HepG2 (cell line): Measurements from ENCODE around the gene PROC. TPM values are rescaled to one million over a fixed set of nuclear protein-coding genes. Genes with fewer than 3 reads are reported as not detected.

Experiments used
- CBX5 ChIP-seq: sonication (generic); formaldehyde crosslinking; IDR thresholded peaks from 2 replicates; pipeline ENCODE4 v1.4.0; 2020; ENCODE audit warnings: missing genetic modification reagents, borderline replicate concordance
- CHD4 ChIP-seq: fragments of 200-600 bp; sonication (generic); IDR thresholded peaks from 2 replicates; pipeline ENCODE4 v1.7.0; 2017; ENCODE audit warnings: mild to moderate bottlenecking, low read length, borderline replicate concordance
- FOXK1 ChIP-seq: sonication (generic); formaldehyde crosslinking; IDR thresholded peaks from 2 replicates; pipeline ENCODE4 v1.4.0; 2020; ENCODE audit warnings: low read depth, missing genetic modification reagents, borderline replicate concordance
- HNRNPK ChIP-seq: fragments of 200-400 bp; formaldehyde crosslinking; IDR thresholded peaks from 2 replicates; pipeline ENCODE4 v1.6.1; 2018; ENCODE audit warnings: low read length, low read depth, moderate library complexity, mild to moderate bottlenecking; ENCODE audit not compliant: poor library complexity, severe bottlenecking
- KDM5A ChIP-seq: fragments of 200-600 bp; sonication (generic); IDR thresholded peaks from 2 replicates; pipeline ENCODE4 v1.7.0; 2018; ENCODE audit warnings: antibody characterized with exemption, mild to moderate bottlenecking, low read length, borderline replicate concordance
- MAF1 ChIP-seq: sonication (generic); formaldehyde crosslinking; IDR thresholded peaks from 2 replicates; pipeline ENCODE4 v1.5.0; 2020; ENCODE audit warnings: missing genetic modification reagents, borderline replicate concordance
- MYC ChIP-seq: sonication (generic); formaldehyde crosslinking; IDR thresholded peaks from 2 replicates; pipeline ENCODE4 v1.9.0; 2021; ENCODE audit warnings: missing genetic modification reagents, borderline replicate concordance
- NCOA5 ChIP-seq: sonication (generic); formaldehyde crosslinking; IDR thresholded peaks from 2 replicates; pipeline ENCODE4 v1.4.0; 2020; ENCODE audit warnings: missing genetic modification reagents
- NFKB2 ChIP-seq: sonication (generic); formaldehyde crosslinking; IDR thresholded peaks from 2 replicates; pipeline ENCODE4 v1.4.0; 2020; ENCODE audit warnings: missing genetic modification reagents, borderline replicate concordance
- PPARG ChIP-seq: conservative IDR thresholded peaks from 2 replicates; pipeline ENCODE4 v1.6.1; 2016; ENCODE audit warnings: missing biosample characterization, missing genetic modification reagents
- PTBP1 ChIP-seq: fragments of 200-400 bp; formaldehyde crosslinking; IDR thresholded peaks from 2 replicates; pipeline ENCODE4 v1.6.1; 2018; ENCODE audit warnings: low read length, low read depth; ENCODE audit not compliant: poor library complexity, severe bottlenecking
- YEATS2 ChIP-seq: sonication (generic); formaldehyde crosslinking; IDR thresholded peaks from 2 replicates; pipeline ENCODE4 v1.4.0; 2020; ENCODE audit warnings: missing genetic modification reagents, borderline replicate concordance
- ZNF205 ChIP-seq: IDR thresholded peaks from 2 replicates; pipeline ENCODE4 v1.6.1; 2018; ENCODE audit warnings: missing biosample characterization, missing genetic modification reagents
- ZNF30 ChIP-seq: sonication (generic); formaldehyde crosslinking; IDR thresholded peaks from 2 replicates; pipeline ENCODE4 v1.5.0; 2020; ENCODE audit warnings: mild to moderate bottlenecking, missing genetic modification reagents
- ZNF317 ChIP-seq: sonication (generic); formaldehyde crosslinking; IDR thresholded peaks from 2 replicates; pipeline ENCODE4 v1.5.0; 2020; ENCODE audit warnings: mild to moderate bottlenecking, missing genetic modification reagents
- ZNF44 ChIP-seq: sonication (generic); formaldehyde crosslinking; IDR thresholded peaks from 2 replicates; pipeline ENCODE4 v1.5.1; 2020; ENCODE audit warnings: mild to moderate bottlenecking, missing genetic modification reagents
- ZNF615 ChIP-seq: sonication (generic); formaldehyde crosslinking; IDR thresholded peaks from 2 replicates; pipeline ENCODE4 v1.5.0; 2020; ENCODE audit warnings: mild to moderate bottlenecking, missing genetic modification reagents, borderline replicate concordance
- ZNF660 ChIP-seq: sonication (generic); formaldehyde crosslinking; IDR thresholded peaks from 2 replicates; pipeline ENCODE4 v1.5.1; 2020; ENCODE audit warnings: mild to moderate bottlenecking, low read depth, missing genetic modification reagents, borderline replicate concordance
- ZNF737 ChIP-seq: sonication (generic); formaldehyde crosslinking; IDR thresholded peaks from 2 replicates; pipeline ENCODE4 v1.5.0; 2020; ENCODE audit warnings: missing genetic modification reagents, mild to moderate bottlenecking, borderline replicate concordance
- ZSCAN12 ChIP-seq: sonication (generic); formaldehyde crosslinking; IDR thresholded peaks from 2 replicates; pipeline ENCODE4 v1.9.0; 2021; ENCODE audit warnings: mild to moderate bottlenecking, missing genetic modification reagents
- polyA plus RNA-seq, 8 experiments: library from polyadenylated mRNA; depleted of rRNA in 3 of 8; stranded (reverse) in 7 of 8; unstranded in 1 of 8; fragments of >200 nt; fragmentation: Illumina TruSeq in 4 of 8; extraction: Trizol in 4 of 8; gene quantifications; 2 replicates each; pipeline versions ENCODE4 v1.2.1 to v1.2.3, GENCODE V29; 2011 to 2016; ENCODE audit warnings: low read depth in 4 of 8, missing spikeins in 1 of 8, mixed read lengths in 1 of 8; ENCODE audit not compliant: insufficient read depth in 1 of 8
- total RNA-seq, 5 experiments: library from RNA; depleted of rRNA; stranded (reverse); fragments of >200 nt; fragmentation: Illumina TruSeq; extraction: Trizol; gene quantifications; 2 replicates each; pipeline ENCODE4 v1.2.3, GENCODE V29; 2016; ENCODE audit warnings: low read depth in 1 of 5
- TF ChIP-seq, protein P1 (sequence below): sonication (generic); formaldehyde crosslinking; conservative IDR thresholded peaks from 2 replicates; pipeline ENCODE4 v1.4.0; 2020; ENCODE audit warnings: missing genetic modification reagents
- TF ChIP-seq, protein P2 (sequence below): sonication (generic); formaldehyde crosslinking; IDR thresholded peaks from 2 replicates; pipeline ENCODE4 v1.5.1; 2020; ENCODE audit warnings: missing genetic modification reagents, mild to moderate bottlenecking, borderline replicate concordance
- TF ChIP-seq, protein P3 (sequence below): sonication (generic); formaldehyde crosslinking; IDR thresholded peaks from 2 replicates; pipeline ENCODE4 v1.4.0; 2020; ENCODE audit warnings: missing genetic modification reagents

Gene PROC
- total and polyA plus RNA-seq, 2 of the 13 experiments (the other 11 are each of a cell fraction or from before 2014, with no cell fraction given): 134 to 185 TPM

DNA sequence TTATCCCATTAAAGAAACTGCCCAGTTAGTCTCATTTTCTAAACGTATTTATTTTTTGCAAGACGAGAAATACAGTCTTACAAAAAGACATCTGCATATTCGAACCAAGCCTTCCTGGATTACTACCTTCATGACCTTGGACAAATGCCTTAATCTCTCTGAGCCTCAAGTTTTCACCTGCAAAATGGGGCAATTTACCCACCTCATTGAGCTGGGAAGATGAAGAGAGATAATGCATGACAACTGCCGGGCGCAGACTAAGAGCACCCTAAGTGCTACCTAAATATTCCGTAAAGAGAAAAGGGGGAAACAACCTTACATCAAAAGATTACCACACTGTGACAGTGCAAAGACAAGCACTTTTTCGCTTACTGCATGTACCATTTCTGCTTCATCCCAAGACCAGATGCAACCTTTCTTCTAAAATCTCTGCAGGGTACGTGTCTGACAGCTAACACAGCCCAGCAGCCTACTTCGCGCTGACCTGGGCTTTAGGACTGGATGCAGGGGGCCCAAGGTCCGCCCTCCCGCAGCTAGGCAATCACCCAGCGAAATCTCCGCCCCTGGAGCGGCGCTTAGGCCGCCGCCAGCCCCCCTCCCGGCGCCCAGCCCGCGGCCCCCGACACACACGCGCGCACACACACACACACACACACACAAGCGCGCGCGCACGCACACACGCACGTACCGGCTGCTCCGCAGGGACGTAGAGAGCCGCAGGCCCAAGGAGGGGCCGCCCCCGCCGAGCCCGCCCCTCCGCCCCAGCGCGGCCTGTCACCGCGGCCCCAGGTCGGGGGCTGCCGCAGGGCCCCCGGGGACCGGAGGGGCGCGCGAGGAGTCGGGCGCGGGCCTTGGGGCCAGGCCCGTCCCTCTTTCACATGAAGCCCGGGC is 31.2 kb upstream of the PROC start (continued):
- TF ChIP-seq CBX5 (CRISPR knock-in tag): 0 out of 2 replicates have a peak, but pooled peaks have one; percentile 62
- no peak for TF ChIP-seq ZNF30 (CRISPR knock-in tag)
- TF ChIP-seq HNRNPK: no peak
- TF ChIP-seq NCOA5 (CRISPR knock-in tag): no peak
- no peak for TF ChIP-seq ZNF317 (CRISPR knock-in tag)
- TF ChIP-seq PTBP1: no peak
- peak; percentile 49; the same call in 1 of the 2 replicates for TF ChIP-seq MYC (CRISPR knock-in tag)
- no peak for TF ChIP-seq ZSCAN12 (CRISPR knock-in tag)
- TF ChIP-seq KDM5A: peak; percentile 67
- 0 out of 2 replicates have a peak, but pooled peaks have one; percentile 5 for TF ChIP-seq NFKB2 (CRISPR knock-in tag)
- TF ChIP-seq, protein P1, sequence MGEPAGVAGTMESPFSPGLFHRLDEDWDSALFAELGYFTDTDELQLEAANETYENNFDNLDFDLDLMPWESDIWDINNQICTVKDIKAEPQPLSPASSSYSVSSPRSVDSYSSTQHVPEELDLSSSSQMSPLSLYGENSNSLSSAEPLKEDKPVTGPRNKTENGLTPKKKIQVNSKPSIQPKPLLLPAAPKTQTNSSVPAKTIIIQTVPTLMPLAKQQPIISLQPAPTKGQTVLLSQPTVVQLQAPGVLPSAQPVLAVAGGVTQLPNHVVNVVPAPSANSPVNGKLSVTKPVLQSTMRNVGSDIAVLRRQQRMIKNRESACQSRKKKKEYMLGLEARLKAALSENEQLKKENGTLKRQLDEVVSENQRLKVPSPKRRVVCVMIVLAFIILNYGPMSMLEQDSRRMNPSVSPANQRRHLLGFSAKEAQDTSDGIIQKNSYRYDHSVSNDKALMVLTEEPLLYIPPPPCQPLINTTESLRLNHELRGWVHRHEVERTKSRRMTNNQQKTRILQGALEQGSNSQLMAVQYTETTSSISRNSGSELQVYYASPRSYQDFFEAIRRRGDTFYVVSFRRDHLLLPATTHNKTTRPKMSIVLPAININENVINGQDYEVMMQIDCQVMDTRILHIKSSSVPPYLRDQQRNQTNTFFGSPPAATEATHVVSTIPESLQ (CRISPR knock-in tag): 0 out of 2 replicates have a peak, but pooled peaks have one; percentile 16
- TF ChIP-seq ZNF615 (CRISPR knock-in tag): no peak
- no peak for TF ChIP-seq MAF1 (CRISPR knock-in tag)
- no peak for TF ChIP-seq PPARG (CRISPR knock-in tag)
- TF ChIP-seq CHD4: no peak
- no peak for TF ChIP-seq ZNF660 (CRISPR knock-in tag)
- TF ChIP-seq, protein P2, sequence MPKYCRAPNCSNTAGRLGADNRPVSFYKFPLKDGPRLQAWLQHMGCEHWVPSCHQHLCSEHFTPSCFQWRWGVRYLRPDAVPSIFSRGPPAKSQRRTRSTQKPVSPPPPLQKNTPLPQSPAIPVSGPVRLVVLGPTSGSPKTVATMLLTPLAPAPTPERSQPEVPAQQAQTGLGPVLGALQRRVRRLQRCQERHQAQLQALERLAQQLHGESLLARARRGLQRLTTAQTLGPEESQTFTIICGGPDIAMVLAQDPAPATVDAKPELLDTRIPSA: no peak
- TF ChIP-seq YEATS2 (CRISPR knock-in tag): peak; percentile 57; the same call in 1 of the 2 replicates
- peak; percentile 45; the same call in 1 of the 2 replicates for TF ChIP-seq ZNF205 (CRISPR knock-in tag)
- TF ChIP-seq FOXK1: peak; percentile 34; the same call in 1 of the 2 replicates
- no peak for TF ChIP-seq ZNF737 (CRISPR knock-in tag)
- TF ChIP-seq ZNF44 (CRISPR knock-in tag): no peak; the same call in 1 of the 2 replicates
- TF ChIP-seq, protein P3, sequence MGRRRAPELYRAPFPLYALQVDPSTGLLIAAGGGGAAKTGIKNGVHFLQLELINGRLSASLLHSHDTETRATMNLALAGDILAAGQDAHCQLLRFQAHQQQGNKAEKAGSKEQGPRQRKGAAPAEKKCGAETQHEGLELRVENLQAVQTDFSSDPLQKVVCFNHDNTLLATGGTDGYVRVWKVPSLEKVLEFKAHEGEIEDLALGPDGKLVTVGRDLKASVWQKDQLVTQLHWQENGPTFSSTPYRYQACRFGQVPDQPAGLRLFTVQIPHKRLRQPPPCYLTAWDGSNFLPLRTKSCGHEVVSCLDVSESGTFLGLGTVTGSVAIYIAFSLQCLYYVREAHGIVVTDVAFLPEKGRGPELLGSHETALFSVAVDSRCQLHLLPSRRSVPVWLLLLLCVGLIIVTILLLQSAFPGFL: no peak
